ENCODE results near the gene FTO.
"Not testable (repeated sequence)": the region's sequence is repeated elsewhere in the genome, so short reads cannot be mapped to it uniquely, and the experiment has no call there.

Gene FTO

GRCh38 chr16:54181683-54182329 is 477.9 kb downstream of the FTO start:
- not testable (repeated sequence) for DNase-seq (ENCODE audit: low read depth)

DNA sequence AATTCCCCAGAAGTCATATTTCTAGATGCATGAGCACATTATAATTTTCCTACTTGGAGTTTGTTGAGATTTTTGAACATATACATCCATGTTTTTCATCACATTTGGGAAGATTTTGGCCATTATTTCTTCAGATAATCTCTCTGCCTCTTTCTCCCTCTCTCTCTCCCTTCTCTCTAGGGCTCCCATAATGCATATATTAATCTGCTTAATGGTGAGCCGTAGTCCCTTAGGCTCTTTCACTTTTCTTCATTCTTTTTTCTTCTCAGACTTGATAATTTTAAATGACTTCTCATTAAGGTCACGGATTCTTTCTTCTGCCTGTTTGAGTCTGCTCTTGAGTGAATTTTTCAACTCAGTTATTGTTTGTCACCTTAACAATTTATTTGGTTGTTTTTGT is 481.1 kb downstream of the FTO start:
- no peak for DNase-seq (ENCODE audit: low read depth)

DNA sequence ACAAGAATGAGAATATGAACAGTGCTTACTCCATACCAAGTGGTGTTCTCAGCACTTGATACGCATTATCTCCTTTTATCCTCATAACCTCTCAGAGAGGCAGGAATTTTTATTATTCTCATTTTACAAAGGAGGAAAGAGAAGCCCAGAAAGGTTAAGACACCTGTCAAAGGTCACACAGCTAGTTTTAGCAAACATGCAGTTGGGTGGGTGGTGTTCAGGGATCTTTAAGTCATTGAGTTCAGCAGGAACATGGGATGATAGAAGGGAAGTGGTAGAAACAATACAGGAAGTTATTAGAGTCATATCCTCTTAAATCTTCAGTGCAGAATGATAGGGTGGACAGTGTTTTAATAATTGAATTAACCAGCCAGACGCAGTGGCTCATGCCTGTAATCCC is 487.2 kb downstream of the FTO start:
- DNase-seq (ENCODE audit: low read depth), result no peak

- no peak for DNase-seq (ENCODE audit: low read depth)
These were observed 487.6 kb downstream of the FTO start for GRCh38 chr16:54191592-54191991.

DNA sequence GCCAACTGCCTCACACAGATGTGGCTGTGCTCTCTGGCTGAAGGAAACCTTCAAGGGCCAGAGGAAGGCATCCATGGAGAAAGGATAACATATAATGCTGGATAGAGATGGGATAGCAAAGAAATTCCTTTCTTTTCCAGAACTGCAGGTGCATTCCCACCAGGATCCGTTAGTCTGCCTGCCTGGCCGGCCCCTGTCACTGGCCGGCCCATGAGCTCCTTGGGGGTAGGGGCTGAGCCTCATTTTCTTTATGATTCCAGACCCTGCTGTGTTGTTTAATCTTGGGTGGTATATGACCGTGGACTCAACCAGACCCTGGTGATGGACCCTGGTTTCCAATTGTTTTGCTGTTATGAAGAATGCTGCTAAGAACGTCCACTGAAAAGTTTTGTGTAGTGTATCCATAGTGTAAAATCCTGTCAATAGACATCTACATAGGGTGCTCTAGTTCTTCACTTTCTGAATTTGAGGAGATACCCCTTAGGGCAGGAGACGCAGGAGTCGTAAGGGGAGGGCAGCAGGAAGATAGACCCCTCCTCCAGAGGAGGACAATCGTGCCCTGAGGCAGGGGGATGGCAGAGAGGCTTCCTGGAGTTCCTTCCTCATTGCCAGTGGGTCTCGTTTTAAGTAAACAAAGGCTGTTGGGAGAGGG is 489.2 kb downstream of the FTO start:
- no peak for DNase-seq (ENCODE audit: low read depth)

GRCh38 chr16:54193665-54194333 is 489.8 kb downstream of the FTO start:
- DNase-seq (ENCODE audit: low read depth), result no peak

DNA sequence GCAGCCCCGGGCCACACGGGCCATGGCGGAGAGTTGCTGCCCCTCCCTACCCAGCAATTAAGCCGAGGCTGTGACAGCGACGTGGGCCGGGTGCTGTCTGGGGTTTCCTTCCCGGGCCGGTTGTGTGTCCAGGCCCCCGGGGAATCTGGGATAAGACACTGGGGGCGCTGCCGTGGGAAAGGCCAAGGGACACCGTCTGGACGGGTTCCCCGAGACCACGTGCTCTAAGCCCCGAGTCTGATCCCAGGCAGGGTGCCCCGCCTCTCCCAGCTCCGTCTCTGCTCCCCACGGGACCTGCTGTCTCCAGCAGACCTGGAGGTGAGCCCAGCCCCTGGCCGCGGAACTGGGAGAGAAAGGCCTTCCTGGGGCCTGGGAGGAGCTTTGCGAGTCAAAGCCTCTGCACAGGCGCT is 490.4 kb downstream of the FTO start:
- DNase-seq (ENCODE audit: low read depth), result no peak

DNA sequence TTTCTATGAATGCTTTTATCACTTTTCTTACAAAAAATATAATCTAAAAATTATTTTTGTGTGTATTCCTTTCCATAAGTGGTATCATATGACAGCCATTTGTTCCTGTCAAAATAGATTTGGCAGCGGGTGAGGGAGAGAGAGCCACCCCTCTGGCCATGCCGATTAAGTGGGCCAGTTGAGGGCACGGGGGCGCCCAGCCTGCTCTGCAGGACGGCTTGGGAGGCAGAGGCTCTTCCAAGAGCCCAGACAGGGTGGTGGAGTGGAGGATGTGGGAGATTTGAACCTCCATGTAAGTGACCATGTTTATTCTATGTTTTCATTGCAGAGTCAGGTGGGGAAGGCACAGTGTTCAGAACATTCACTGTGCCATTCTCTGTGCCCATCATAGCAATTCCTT is 493.8 kb downstream of the FTO start:
- no peak for DNase-seq (ENCODE audit: low read depth)

GRCh38 chr16:54199487-54200160 is 495.7 kb downstream of the FTO start:
- no peak for DNase-seq (ENCODE audit: low read depth)

DNA sequence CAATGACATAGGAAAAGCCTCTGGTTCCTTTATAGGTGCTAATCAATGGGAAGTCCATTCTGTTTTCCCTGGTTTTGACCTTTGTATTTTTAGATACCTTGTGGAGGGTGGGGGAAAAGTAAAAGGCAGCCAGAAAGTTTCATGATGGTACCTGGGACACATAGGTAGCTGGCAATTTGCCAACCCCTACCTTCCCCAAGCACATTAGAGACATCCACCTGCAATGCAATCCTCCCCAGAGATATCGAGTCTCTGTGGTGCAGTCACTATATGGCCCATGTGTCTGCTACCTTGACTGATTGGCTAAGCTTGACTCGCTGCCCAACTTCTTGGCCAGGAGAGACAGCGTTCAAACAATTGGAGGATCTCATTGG is 496.2 kb downstream of the FTO start:
- no peak for DNase-seq (ENCODE audit: low read depth)

DNA sequence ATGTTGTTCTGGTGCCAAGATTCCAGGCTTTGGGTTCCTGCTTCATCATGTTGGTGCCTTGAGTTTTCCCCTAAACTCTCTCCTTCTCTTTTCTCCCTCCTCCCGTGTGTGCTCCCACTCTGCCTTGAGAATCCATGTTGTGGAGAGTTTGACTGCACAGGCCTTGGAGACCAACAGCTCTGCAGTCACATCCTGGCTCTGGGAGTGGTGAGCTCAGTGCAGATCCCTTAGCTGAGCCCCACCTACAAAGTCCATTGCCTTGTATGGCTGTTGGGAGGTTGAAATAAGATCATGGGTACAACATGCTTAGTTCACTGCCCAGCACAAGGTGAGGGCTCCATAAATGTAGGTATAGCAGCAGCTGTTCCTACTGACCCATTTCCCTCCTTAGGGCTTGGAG is 496.8 kb downstream of the FTO start:
- no peak for DNase-seq (ENCODE audit: low read depth)

DNA sequence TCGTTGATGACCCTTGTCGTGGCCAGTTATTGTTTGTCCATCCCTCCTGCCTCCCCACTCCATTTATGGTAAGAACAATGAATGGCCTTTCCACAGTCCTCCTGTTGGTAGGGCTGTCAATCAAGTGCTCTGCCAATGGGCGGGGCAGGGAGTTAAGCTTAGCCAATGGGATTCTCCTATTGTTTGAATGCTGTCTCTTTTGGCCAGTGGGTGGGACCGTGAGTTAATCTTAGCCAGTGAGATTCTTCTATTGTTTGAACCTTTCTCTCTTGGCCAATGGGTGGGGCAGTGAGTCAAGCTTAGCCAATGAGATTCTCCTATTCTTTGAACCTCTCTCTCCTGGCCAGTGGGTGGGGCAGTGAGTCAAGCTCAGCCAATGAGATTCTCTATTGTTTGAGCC is 497.2 kb downstream of the FTO start:
- no peak for DNase-seq (ENCODE audit: low read depth)
